K562 (cell line): ENCODE data around the gene GJA1. TPM values are rescaled to one million over a fixed set of nuclear protein-coding genes. Genes with fewer than 3 reads are reported as not detected.

ENCODE experiments used
- ATAC-seq: fragments of 200-7000 bp; cut with Tn5 transposase; 3 replicates; pipeline ENCODE4 v1.9.1; 2020; ENCODE audit warnings: moderate library complexity
- BruUV-seq: library from RNA; stranded (reverse); fragments of 400-500 nt; replicated peaks from 2 replicates; lab custom pipeline; 2021; lab: Mats Ljungman, UMichigan
- CTCF ChIA-PET: fragments of 300-600 bp; formaldehyde crosslinking; extraction: SDS; loops from one replicate; lab custom pipeline; 2021; ENCODE audit warnings: low intra/inter-chr PET ratio; lab: Yijun Ruan, JAX
- POLR2A ChIA-PET: fragments of 300-600, 350-650 bp; sonication (Branson Sonifier 250); formaldehyde crosslinking; extraction: SDS; loops from one replicate; lab custom pipeline; 2021; ENCODE audit warnings: antibody characterized with exemption, inconsistent platforms; lab: Yijun Ruan, JAX
- DNase-seq, 4 experiments: peaks; one replicate each; pipeline versions ENCODE4 v3.0.0 to v3.0.0-alpha.2; 2011 to 2018; ENCODE audit warnings: low spot score in 3 of 4, mixed read lengths in 3 of 4; ENCODE audit errors: extremely low read depth in 1 of 4
- FAIRE-seq: peaks from 2 replicates; lab custom pipeline; 2011; peaks lifted over from hg19 to GRCh38; lab: Jason Lieb, UNC
- H2AFZ ChIP-seq: 2 replicates; pipeline ENCODE4 v1.6.0; 2011; ENCODE audit warnings: low read depth, low read length, control low read depth, inconsistent platforms
- H3K27ac ChIP-seq: fragments of 200-600 bp; 3 replicates; pipeline ENCODE4 v1.8.0; 2011; ENCODE audit warnings: low read depth, mild to moderate bottlenecking, control low read depth, inconsistent platforms, low read length, moderate library complexity, mixed read lengths; ENCODE audit errors: extremely low read depth
- H3K27me3 ChIP-seq, 2 experiments: fragments of 300-600 bp in 1 of 2; 2 replicates in 1 of 2; 3 replicates in 1 of 2; pipeline versions ENCODE4 v1.6.0 to v1.8.0; 2011; ENCODE audit warnings: inconsistent platforms in 2 of 2, low read length in 2 of 2, mild to moderate bottlenecking in 1 of 2, mixed read lengths in 1 of 2, moderate library complexity in 1 of 2; ENCODE audit not compliant: control insufficient read depth in 2 of 2, insufficient read depth in 2 of 2
- H3K36me3 ChIP-seq: fragments of 300-600 bp; 3 replicates; pipeline ENCODE4 v1.8.0; 2011; ENCODE audit warnings: mild to moderate bottlenecking, low read length, inconsistent platforms; ENCODE audit not compliant: control insufficient read depth, insufficient read depth
- H3K4me1 ChIP-seq, 2 experiments: fragments of 200-600 bp in 1 of 2; replicated peaks in 1 of 2; 2 replicates in 1 of 2; 3 replicates in 1 of 2; pipeline versions ENCODE4 v1.5.1 to v1.8.0; 2011; ENCODE audit warnings: inconsistent platforms in 2 of 2, low read length in 2 of 2, mild to moderate bottlenecking in 1 of 2, mixed read lengths in 1 of 2, moderate library complexity in 1 of 2; ENCODE audit not compliant: control insufficient read depth in 2 of 2, insufficient read depth in 2 of 2
- H3K4me2 ChIP-seq: 2 replicates; pipeline ENCODE4 v1.6.1; 2011; ENCODE audit warnings: low read length, control low read depth, inconsistent platforms, mixed read lengths; ENCODE audit not compliant: insufficient read depth
- H3K4me3 ChIP-seq: fragments of 200-600 bp; sonication (generic), shearing (Covaris generic); 2 replicates; pipeline ENCODE4 v1.5.1; 2016; ENCODE audit warnings: control low read depth, inconsistent platforms
- H3K79me2 ChIP-seq: fragments of 200-600 bp; 3 replicates; pipeline ENCODE4 v1.8.0; 2011; ENCODE audit warnings: low read length, inconsistent platforms; ENCODE audit not compliant: control insufficient read depth, insufficient read depth
- H3K9ac ChIP-seq, 2 experiments: 2 replicates each; pipeline versions ENCODE4 v1.6.0 to v1.6.1; 2011; ENCODE audit warnings: low read depth in 2 of 2, low read length in 2 of 2, control low read depth in 1 of 2, inconsistent platforms in 1 of 2, mild to moderate bottlenecking in 1 of 2, mixed read lengths in 1 of 2; ENCODE audit not compliant: insufficient read depth in 1 of 2
- H3K9me1 ChIP-seq: one replicate; pipeline ENCODE4 v1.6.0; 2011; ENCODE audit warnings: inconsistent platforms, mild to moderate bottlenecking, low read length, moderate library complexity; ENCODE audit not compliant: control insufficient read depth, insufficient read depth
- H3K9me3 ChIP-seq: replicated peaks from 2 replicates; pipeline ENCODE4 v1.5.1; 2011; ENCODE audit warnings: low read depth, low read length, inconsistent platforms; ENCODE audit not compliant: control insufficient read depth, insufficient read depth
- H4K20me1 ChIP-seq: replicated peaks from 2 replicates; pipeline ENCODE4 v1.6.1; 2011; ENCODE audit warnings: low read length, inconsistent platforms, mixed read lengths; ENCODE audit not compliant: control insufficient read depth, insufficient read depth
- BRF1 ChIP-seq: IDR thresholded peaks from 3 replicates; pipeline ENCODE4 v1.6.1; 2011; ENCODE audit warnings: borderline replicate concordance, mild to moderate bottlenecking; ENCODE audit not compliant: insufficient read length; ENCODE audit errors: extremely low read depth
- CBX5 ChIP-seq: IDR thresholded peaks from 2 replicates; pipeline ENCODE4 v1.6.1; 2014; ENCODE audit warnings: low read depth, borderline replicate concordance
- CCNT2 ChIP-seq: IDR thresholded peaks from 2 replicates; pipeline ENCODE4 v1.6.1; 2011; ENCODE audit warnings: borderline replicate concordance, low read depth, mild to moderate bottlenecking, moderate library complexity, mixed read lengths, low read length; ENCODE audit not compliant: insufficient read length; ENCODE audit errors: extremely low read depth
- FOSL1 ChIP-seq: fragments of 200-800 bp; sonication (Bioruptor generic); conservative IDR thresholded peaks from 2 replicates; pipeline ENCODE4 v1.6.1; 2016; ENCODE audit warnings: missing genetic modification characterization, missing compliant biosample characterization
- HDAC3 ChIP-seq: fragments of 450-650 bp; IDR thresholded peaks from 2 replicates; pipeline ENCODE4 v1.6.1; 2018; ENCODE audit warnings: borderline replicate concordance, mild to moderate bottlenecking, moderate library complexity; ENCODE audit not compliant: partially characterized antibody
- KAT2B ChIP-seq: IDR thresholded peaks from one replicate; pipeline ENCODE4 v1.6.1; 2012; ENCODE audit warnings: low read depth, mild to moderate bottlenecking, control low read depth, inconsistent platforms, low read length, moderate library complexity
- NELFE ChIP-seq: IDR thresholded peaks from 2 replicates; pipeline ENCODE4 v1.6.1; 2011; ENCODE audit warnings: mild to moderate bottlenecking; ENCODE audit not compliant: insufficient read depth, insufficient read length
- NEUROD1 ChIP-seq: fragments of 150-350 bp; IDR thresholded peaks from 2 replicates; pipeline ENCODE4 v1.6.1; 2014; ENCODE audit warnings: borderline replicate concordance, low read length, low read depth; ENCODE audit not compliant: partially characterized antibody
- PRPF4 ChIP-seq: fragments of 200-400 bp; formaldehyde crosslinking; IDR thresholded peaks from one replicate; pipeline ENCODE4 v1.6.1; 2017; ENCODE audit warnings: low read length, low read depth, mild to moderate bottlenecking; ENCODE audit not compliant: insufficient read depth, poor library complexity, severe bottlenecking
- PYGO2 ChIP-seq: fragments of 450-650 bp; IDR thresholded peaks from 2 replicates; pipeline ENCODE4 v1.6.1; 2016; ENCODE audit warnings: mild to moderate bottlenecking, missing genetic modification characterization, moderate library complexity, missing compliant biosample characterization
- RAD21 ChIP-seq, 2 experiments: fragments of 250-450 bp in 1 of 2; fragments of 450-650 bp in 1 of 2; sonication (Bioruptor Pico) in 1 of 2; formaldehyde crosslinking in 1 of 2; IDR thresholded peaks in 1 of 2; conservative IDR thresholded peaks in 1 of 2; 2 replicates each; pipeline versions ENCODE4 v1.4.0 to v1.8.0; 2020 to 2022; ENCODE audit warnings: mild to moderate bottlenecking in 2 of 2, moderate library complexity in 1 of 2
- RBM39 ChIP-seq: fragments of 200-400 bp; formaldehyde crosslinking; optimal IDR thresholded peaks from 2 replicates; pipeline ENCODE3; 2018; ENCODE audit warnings: low read depth, low read length
- SRSF9 ChIP-seq: fragments of 200-400 bp; formaldehyde crosslinking; IDR thresholded peaks from 2 replicates; pipeline ENCODE4 v1.6.1; 2017; ENCODE audit warnings: low read depth, low read length, borderline replicate concordance
- WHSC1 ChIP-seq: IDR thresholded peaks from one replicate; pipeline ENCODE4 v1.6.1; 2012; ENCODE audit warnings: low read length, control low read depth, inconsistent platforms
- ZBTB33 ChIP-seq: sonication (generic); formaldehyde crosslinking; IDR thresholded peaks from 2 replicates; pipeline ENCODE4 v1.8.1; 2023; ENCODE audit warnings: mild to moderate bottlenecking, missing genetic modification reagents
- ZFP1 ChIP-seq: fragments of 450-650 bp; formaldehyde crosslinking; IDR thresholded peaks from 2 replicates; pipeline ENCODE4 v1.4.0; 2020; ENCODE audit warnings: mild to moderate bottlenecking, mixed read lengths
- ZNF174 ChIP-seq: fragments of 250-450 bp; sonication (Bioruptor Pico); IDR thresholded peaks from 2 replicates; pipeline ENCODE4 v1.4.0; 2020; ENCODE audit warnings: mild to moderate bottlenecking
- ZNF197 ChIP-seq: fragments of 200-800 bp; sonication (Bioruptor generic); IDR thresholded peaks from 2 replicates; pipeline ENCODE4 v1.6.1; 2016; ENCODE audit warnings: low read depth, missing genetic modification characterization, missing compliant biosample characterization
- ZNF699 ChIP-seq: fragments of 250-450 bp; sonication (Bioruptor Pico); IDR thresholded peaks from 2 replicates; pipeline ENCODE4 v1.8.0; 2021; ENCODE audit warnings: mild to moderate bottlenecking, moderate library complexity; ENCODE audit not compliant: insufficient replicate concordance
- WGBS: fragments of 100-300 bp; shearing (Covaris generic); methylation state at CpG from one replicate; pipeline ENCODE4 v1.1.6; 2016; ENCODE audit warnings: low coverage, mixed read lengths; ENCODE audit not compliant: insufficient coverage; ENCODE audit errors: missing lambda C conversion rate; 5-methylcytosine and 5-hydroxymethylcytosine counted together
- in situ Hi-C: fragments of 300-500 bp; cut with MboI; formaldehyde crosslinking; loops from 4 replicates; pipeline ENCODE4 v1.15.0; 2018; ENCODE audit warnings: inconsistent platforms, mixed read lengths
- intact Hi-C: fragments of 100-400 bp; cut with micrococcal nuclease; formaldehyde crosslinking; loops from 2 replicates; pipeline ENCODE4 v1.14.2; 2022
- polyA plus RNA-seq, 8 experiments: library from polyadenylated mRNA; depleted of rRNA in 4 of 8; stranded (reverse) in 5 of 8; unstranded in 3 of 8; fragments of >200 nt; fragmentation: Nextera tagmentation in 2 of 8; fragmentation: Illumina TruSeq in 1 of 8; extraction: Ambion mirVana in 2 of 8; extraction: Trizol in 1 of 8; gene quantifications; 2 replicates each; pipeline versions ENCODE4 v1.2.1 to v1.2.3, GENCODE V29; 2011 to 2014; ENCODE audit warnings: inconsistent platforms in 1 of 8, missing spikeins in 1 of 8
- total RNA-seq, 7 experiments: library from RNA; depleted of rRNA in 6 of 7; stranded (reverse); fragments of >200 nt in 6 of 7; fragmentation: Illumina TruSeq in 2 of 7; extraction: Trizol in 2 of 7; gene quantifications; 2 replicates each; pipeline versions ENCODE4 v1.2.1 to v1.2.3, GENCODE V29; 2011 to 2021; ENCODE audit warnings: low replicate concordance in 1 of 7

Gene GJA1
- total and polyA plus RNA-seq, 9 of the 15 experiments (the other 6 are each of a cell fraction or from before 2014, with no cell fraction given) = 0.04 to 0.58 (median 0.06) TPM; not detected in 4

DNA sequence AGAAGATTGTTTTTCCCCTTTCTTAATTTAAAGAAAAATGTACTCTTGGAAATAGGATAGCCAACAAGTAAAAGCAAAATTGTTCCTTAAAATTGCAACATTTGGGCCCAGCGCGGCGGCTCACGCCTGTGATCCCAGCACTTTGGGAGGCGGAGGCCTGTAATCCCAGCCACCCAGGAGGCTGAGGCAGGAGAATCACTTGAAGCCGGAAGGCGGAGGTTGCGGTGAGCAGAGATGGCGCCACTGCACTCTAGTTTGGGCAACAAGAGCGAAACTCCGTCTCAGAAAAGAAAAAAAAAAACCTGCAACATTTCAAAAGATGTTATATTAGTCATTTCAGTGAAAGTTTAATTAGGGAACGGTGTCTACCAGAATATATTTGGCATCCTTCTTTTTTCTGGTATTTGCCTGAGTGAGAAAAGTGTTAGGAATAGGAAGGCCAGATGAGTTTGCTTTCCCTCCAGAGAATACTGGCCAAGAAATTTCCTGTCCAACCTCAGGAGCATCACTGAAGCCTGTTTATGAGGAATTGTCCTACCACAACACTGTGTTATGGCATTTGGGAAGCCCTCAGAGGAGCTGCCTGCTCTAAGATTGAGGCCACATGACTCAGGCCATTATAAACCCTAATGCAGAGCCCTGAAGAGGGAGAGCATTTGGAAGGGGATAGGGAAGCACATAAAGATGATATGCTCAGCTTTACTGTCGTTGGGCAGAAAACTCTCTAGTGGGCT, 1.2 kb upstream of the GJA1 start:
- in situ Hi-C loops = no loop called here
- ATAC-seq (no peak), FAIRE-seq (no peak), DNase-seq (no peak)
- Histone ChIP-seq H3K9ac (no peak overlapping the region), H3K27ac (no peak overlapping the region), H2AFZ (no peak overlapping the region), H3K9me1 (no peaks in the 10 kb centered on the region), H4K20me1 (no peaks in the 10 kb centered on the region), H3K27me3 (peaks cover 6 to 17% of the 10 kb centered on the region in 2 experiments; a peak in 3 of 5 replicates), H3K4me2 (no peak overlapping the region), H3K4me1 (peaks cover 0 to 8% of the 10 kb centered on the region in 2 experiments; a peak in 2 of 5 replicates), H3K4me3 (no peak overlapping the region), H3K9me3 (no peaks in the 10 kb centered on the region), H3K79me2 (no peaks in the 10 kb centered on the region), H3K36me3 (no peaks in the 10 kb centered on the region)
- BruUV-seq = no TSS peak
- 13% methylated on average over 11 of the region's 13 CpGs for WGBS
- TF ChIP-seq FOSL1 (no peak), HDAC3 (no peak), CCNT2 (no peak), KAT2B (no peak), NEUROD1 (no peak), PRPF4 (no peak), NELFE (no peak), ZBTB33 (CRISPR knock-in tag) (no peak), PYGO2 (tag) (no peak), ZFP1 (CRISPR knock-in tag) (no peak), CBX5 (no peak), RAD21 (CRISPR knock-in tag; conservative IDR thresholded peaks at IDR 0.05 in 1 of 2, IDR thresholded peaks at IDR 0.05 in 1 of 2) (no peak), ZNF699 (CRISPR knock-in tag) (no peak), WHSC1 (no peak), ZNF197 (CRISPR knock-in tag) (no peak), BRF1 (no peak), SRSF9 (no peak), RBM39 (no peak), ZNF174 (CRISPR knock-in tag) (no peak)
- intact Hi-C loops = loop anchor here (5.0 to 10.0 kb wide), 4 partner anchors 311 to 1098 kb away; no protein-coding TSS in a partner anchor
- ChIA-PET CTCF (no interaction called here), POLR2A (no interaction called here)
